ENCODE data around the gene RASAL3.
A peak's percentile ranks its signal among the peaks of the same experiment; 100 is the strongest.
"Not testable (repeated sequence)": the region's sequence is repeated elsewhere in the genome, so short reads cannot be mapped to it uniquely, and the experiment has no call there.

Gene RASAL3

GRCh38 chr19:15473821-15474220 is 9.5 kb upstream of the RASAL3 start:
- not testable (repeated sequence) for DNase-seq (ENCODE audit: low spot score)

GRCh38 chr19:15471639-15472101 is 7.3 kb upstream of the RASAL3 start:
- DNase-seq (ENCODE audit: low spot score): no peak

- peak; percentile 46 for DNase-seq (ENCODE audit: low spot score)
Observed at GRCh38 chr19:15469513-15470297, 5.4 kb upstream of the RASAL3 start.

GRCh38 chr19:15468675-15469512 is 4.5 kb upstream of the RASAL3 start:
- no peak for DNase-seq (ENCODE audit: low spot score)

- no peak for DNase-seq (ENCODE audit: low spot score)
Observed at GRCh38 chr19:15467734-15468214, 3.4 kb upstream of the RASAL3 start.

GRCh38 chr19:15466851-15467733 is 2.7 kb upstream of the RASAL3 start:
- peak; percentile 43 for DNase-seq (ENCODE audit: low spot score)

GRCh38 chr19:15463861-15464371 is 428 bp downstream of the RASAL3 start:
- no peak for DNase-seq (ENCODE audit: low spot score)

- no peak for DNase-seq (ENCODE audit: low spot score)
Observed at GRCh38 chr19:15461694-15462093, 2.6 kb downstream of the RASAL3 start.

- no peak for DNase-seq (ENCODE audit: low spot score)
Observed at GRCh38 chr19:15457701-15458484, 6.5 kb downstream of the RASAL3 start.

GRCh38 chr19:15456871-15457700 is 7.3 kb downstream of the RASAL3 start:
- peak; percentile 35 for DNase-seq (ENCODE audit: low spot score)

GRCh38 chr19:15456441-15456840 is 7.9 kb downstream of the RASAL3 start:
- DNase-seq (ENCODE audit: low spot score): no peak

- DNase-seq (ENCODE audit: low spot score): no peak
Observed at GRCh38 chr19:15455996-15456395, 8.3 kb downstream of the RASAL3 start.

GRCh38 chr19:15453906-15454860 is 10.2 kb downstream of the RASAL3 start:
- DNase-seq (ENCODE audit: low spot score): no peak

- peak; percentile 75 for DNase-seq (ENCODE audit: low spot score)
Observed at GRCh38 chr19:15453091-15453578, 11.2 kb downstream of the RASAL3 start.

- DNase-seq (ENCODE audit: low spot score): peak; percentile 95
Observed at GRCh38 chr19:15452111-15453047, 12.0 kb downstream of the RASAL3 start.

GRCh38 chr19:15450528-15450890 is 13.8 kb downstream of the RASAL3 start:
- no peak for DNase-seq (ENCODE audit: low spot score)
